WTC11 (cell line): ENCODE data around the gene STRIP1. TPM values are rescaled to one million over a fixed set of nuclear protein-coding genes. Genes with fewer than 3 reads are reported as not detected.

Source experiments
- ATAC-seq: fragments of 200-7000 bp; cut with Tn5 transposase; 2 replicates; pipeline ENCODE4 v1.10.0; 2021; ENCODE audit warnings: mild to moderate bottlenecking, moderate library complexity
- CTCF ChIA-PET: fragments of 300-600 bp; sonication (Branson Sonifier 250); formaldehyde crosslinking; loops from one replicate; lab custom pipeline; 2021; ENCODE audit warnings: antibody characterized with exemption; lab: Charles Lee
- POLR2A ChIA-PET: fragments of 350-600 bp; sonication (Branson Sonifier 250); formaldehyde crosslinking; loops from one replicate; lab custom pipeline; 2021; ENCODE audit warnings: antibody characterized with exemption; lab: Charles Lee
- DNase-seq: peaks from one replicate; pipeline ENCODE4 v3.0.0; 2021; ENCODE audit warnings: low spot score
- H3K27ac Mint-ChIP-seq: 2 replicates; pipeline ENCODE4 v1.8.0; 2021; ENCODE audit warnings: mixed read lengths
- H3K27me3 Mint-ChIP-seq: 2 replicates; pipeline ENCODE4 v1.8.0; 2021; ENCODE audit warnings: low read depth, mild to moderate bottlenecking, moderate library complexity, mixed read lengths
- H3K36me3 Mint-ChIP-seq: 2 replicates; pipeline ENCODE4 v1.8.0; 2021; ENCODE audit warnings: mixed read lengths
- H3K4me1 Mint-ChIP-seq: 2 replicates; pipeline ENCODE4 v1.8.0; 2022; ENCODE audit warnings: mixed read lengths
- H3K4me3 Mint-ChIP-seq: 2 replicates; pipeline ENCODE4 v1.8.0; 2021; ENCODE audit warnings: mild to moderate bottlenecking, moderate library complexity, mixed read lengths
- H3K9me3 Mint-ChIP-seq: 2 replicates; pipeline ENCODE4 v1.8.0; 2021; ENCODE audit warnings: mixed read lengths
- ATF2 ChIP-seq: sonication (generic); formaldehyde crosslinking; IDR thresholded peaks from 2 replicates; pipeline ENCODE4 v1.8.1; 2022; ENCODE audit warnings: low read depth, missing genetic modification reagents, borderline replicate concordance
- CTCF ChIP-seq: fragments of 200-600 bp; IDR thresholded peaks from 2 replicates; pipeline ENCODE4 v1.8.0; 2022; ENCODE audit warnings: antibody characterized with exemption
- ERG ChIP-seq: fragments of 250-450 bp; sonication (Bioruptor Pico); IDR thresholded peaks from 2 replicates; pipeline ENCODE4 v1.8.0; 2021; ENCODE audit warnings: mild to moderate bottlenecking
- FOXP1 ChIP-seq: sonication (generic); formaldehyde crosslinking; IDR thresholded peaks from 2 replicates; pipeline ENCODE4 v1.8.0; 2022; ENCODE audit warnings: missing genetic modification reagents, mild to moderate bottlenecking, moderate library complexity, borderline replicate concordance
- GRHL2 ChIP-seq: fragments of 250-450 bp; sonication (Bioruptor Pico); IDR thresholded peaks from 2 replicates; pipeline ENCODE4 v1.8.0; 2022; ENCODE audit warnings: mild to moderate bottlenecking, moderate library complexity; ENCODE audit not compliant: insufficient replicate concordance, severe bottlenecking
- JUN ChIP-seq: sonication (generic); formaldehyde crosslinking; IDR thresholded peaks from 2 replicates; pipeline ENCODE4 v1.8.0; 2023; ENCODE audit warnings: mild to moderate bottlenecking, missing genetic modification reagents
- NFE2L1 ChIP-seq: sonication (generic); formaldehyde crosslinking; IDR thresholded peaks from 2 replicates; pipeline ENCODE4 v1.8.1; 2023; ENCODE audit warnings: missing genetic modification reagents
- NFYB ChIP-seq: sonication (generic); formaldehyde crosslinking; conservative IDR thresholded peaks from 2 replicates; pipeline ENCODE4 v1.8.0; 2022; ENCODE audit warnings: low read depth, missing genetic modification reagents
- NR2C2 ChIP-seq: sonication (generic); formaldehyde crosslinking; IDR thresholded peaks from 2 replicates; pipeline ENCODE4 v1.8.0; 2022; ENCODE audit warnings: mild to moderate bottlenecking, missing genetic modification reagents
- NR3C1 ChIP-seq: sonication (generic); formaldehyde crosslinking; conservative IDR thresholded peaks from 2 replicates; pipeline ENCODE4 v1.8.1; 2023; ENCODE audit warnings: low read depth, mild to moderate bottlenecking, missing genetic modification reagents
- PRRX2 ChIP-seq: fragments of 250-450 bp; sonication (Bioruptor Pico); IDR thresholded peaks from 2 replicates; pipeline ENCODE4 v1.8.0; 2021; ENCODE audit warnings: mild to moderate bottlenecking
- SMAD3 ChIP-seq: sonication (generic); formaldehyde crosslinking; IDR thresholded peaks from 2 replicates; pipeline ENCODE4 v1.8.0; 2022; ENCODE audit warnings: missing genetic modification reagents, mild to moderate bottlenecking, borderline replicate concordance
- TEAD4 ChIP-seq: sonication (generic); formaldehyde crosslinking; IDR thresholded peaks from 2 replicates; pipeline ENCODE4 v1.8.0; 2022; ENCODE audit warnings: mild to moderate bottlenecking, missing genetic modification reagents
- USF1 ChIP-seq: sonication (generic); formaldehyde crosslinking; IDR thresholded peaks from 2 replicates; pipeline ENCODE4 v1.8.0; 2022; ENCODE audit warnings: mild to moderate bottlenecking, missing genetic modification reagents
- ZBTB43 ChIP-seq: sonication (generic); formaldehyde crosslinking; IDR thresholded peaks from 2 replicates; pipeline ENCODE4 v1.8.1; 2023; ENCODE audit warnings: mild to moderate bottlenecking, missing genetic modification reagents
- ZNF317 ChIP-seq: sonication (generic); formaldehyde crosslinking; IDR thresholded peaks from 2 replicates; pipeline ENCODE4 v1.8.1; 2023; ENCODE audit warnings: low read depth, mild to moderate bottlenecking, moderate library complexity, missing genetic modification reagents, borderline replicate concordance
- ZNF416 ChIP-seq: fragments of 250-450 bp; sonication (Bioruptor Pico); IDR thresholded peaks from 2 replicates; pipeline ENCODE4 v1.9.0; 2021; ENCODE audit warnings: mild to moderate bottlenecking, inconsistent platforms
- ZNF425 ChIP-seq: fragments of 250-450 bp; sonication (Bioruptor Pico); conservative IDR thresholded peaks from 2 replicates; pipeline ENCODE4 v1.9.0; 2021; ENCODE audit warnings: mild to moderate bottlenecking
- ZSCAN18 ChIP-seq: fragments of 250-450 bp; sonication (Bioruptor Pico); IDR thresholded peaks from 2 replicates; pipeline ENCODE4 v2.1.2; 2022; ENCODE audit warnings: mild to moderate bottlenecking, moderate library complexity
- total RNA-seq: library from RNA; stranded (reverse); gene quantifications from 3 replicates; pipeline ENCODE4 v1.2.3, GENCODE V29; 2021

STRIP1 gene
- total RNA-seq, 1 experiment from 2014 or later, result 42.8 TPM

- TF ChIP-seq NFYB (CRISPR knock-in tag), result no peak
Measured at GRCh38 chr1:110091791-110092190, 57.4 kb downstream of the STRIP1 start (continued).

- no peaks in the 10 kb centered on the region for H3K9me3 Mint-ChIP-seq
- DNase-seq, result no peak
- peaks cover 11% of the 10 kb centered on the region for H3K4me1 Mint-ChIP-seq
- ATAC-seq, result no peak
- CTCF ChIA-PET, result interaction anchor here (3.0 to 6.4 kb wide), 3 partner anchors 9 to 33 kb away, joined by 17 to 291 read pairs (median 95); partner anchors contain the start of gene UBL4B
- H3K27me3 Mint-ChIP-seq, result peaks cover 5% of the 10 kb centered on the region
- no peak overlapping the region for H3K27ac Mint-ChIP-seq
- no peak overlapping the region for H3K4me3 Mint-ChIP-seq
- H3K36me3 Mint-ChIP-seq, result no peaks in the 10 kb centered on the region
- POLR2A ChIA-PET, result interaction anchor here (0.6 kb wide), 1 partner anchor 243 kb away, joined by 5 read pairs; no protein-coding TSS in a partner anchor
- TF ChIP-seq USF1 (CRISPR knock-in tag), result no peak
- no peak for TF ChIP-seq NR2C2 (CRISPR knock-in tag)
- TF ChIP-seq FOXP1, result no peak
- TF ChIP-seq ERG (CRISPR knock-in tag), result no peak
- TF ChIP-seq ZNF416 (CRISPR knock-in tag), result no peak
- TF ChIP-seq TEAD4, result no peak
- TF ChIP-seq ATF2 (CRISPR knock-in tag), result no peak
- no peak for TF ChIP-seq NR3C1 (CRISPR knock-in tag)
- TF ChIP-seq GRHL2 (CRISPR knock-in tag), result no peak
- TF ChIP-seq SMAD3 (CRISPR knock-in tag), result no peak
- no peak for TF ChIP-seq PRRX2 (CRISPR knock-in tag)
- no peak for TF ChIP-seq JUN (CRISPR knock-in tag)
- no peak for TF ChIP-seq ZNF317 (CRISPR knock-in tag)
- no peak for TF ChIP-seq ZBTB43 (CRISPR knock-in tag)
- no peak for TF ChIP-seq CTCF
- TF ChIP-seq ZSCAN18 (CRISPR knock-in tag), result no peak
- TF ChIP-seq ZNF425 (CRISPR knock-in tag), result no peak
- no peak for TF ChIP-seq NFE2L1 (CRISPR knock-in tag)
Measured at GRCh38 chr1:110092991-110093390, 58.6 kb downstream of the STRIP1 start.
